Hepatocyte (in vitro differentiated cells): ENCODE measurements around the gene FBXL15.

Experiments
- CTCF ChIP-seq: fragments of 200-600 bp; sonication (generic); IDR thresholded peaks from 2 replicates; pipeline ENCODE4 v1.5.1; 2016; ENCODE audit warnings: antibody characterized with exemption, mild to moderate bottlenecking; ENCODE audit not compliant: poor library complexity
- EZH2 ChIP-seq: fragments of 200-600 bp; sonication (generic); IDR thresholded peaks from 2 replicates; pipeline ENCODE4 v1.6.1; 2016; ENCODE audit warnings: antibody characterized with exemption, mild to moderate bottlenecking, borderline replicate concordance
- EZH2phosphoT487 ChIP-seq: fragments of 200-600 bp; sonication (generic); IDR thresholded peaks from one replicate; pipeline ENCODE4 v1.6.1; 2018; ENCODE audit warnings: antibody characterized with exemption, mild to moderate bottlenecking, low read depth, moderate library complexity; ENCODE audit not compliant: unreplicated experiment, severe bottlenecking

- no peak for TF ChIP-seq CTCF
- no peak for TF ChIP-seq EZH2phosphoT487
- no peak for TF ChIP-seq EZH2
Measured at GRCh38 chr10:102402512-102402896, 18.1 kb upstream of the FBXL15 start.
